Liver (tissue), 9 donors: ENCODE results near the gene COL20A1. TPM values are rescaled to one million over a fixed set of nuclear protein-coding genes. Genes with fewer than 3 reads are reported as not detected.

ENCODE experiments used
- DNase-seq: peaks from one replicate; pipeline ENCODE4 v3.0.0-alpha.2; 2017; ENCODE audit warnings: low spot score
- H3K27ac ChIP-seq, 2 donors: one replicate each; pipeline ENCODE4 v1.7.0; 2013; ENCODE audit warnings: inconsistent platforms in 2 of 2, low read length in 2 of 2, control low read depth in 1 of 2, low read depth in 1 of 2, mild to moderate bottlenecking in 1 of 2
- H3K27me3 ChIP-seq, 4 donors: one replicate each; pipeline versions ENCODE4 v1.6.1 to v1.7.0; 2013; ENCODE audit warnings: low read length in 3 of 4, inconsistent platforms in 1 of 4, mild to moderate bottlenecking in 1 of 4, moderate library complexity in 1 of 4; ENCODE audit not compliant: control insufficient read depth in 4 of 4, insufficient read depth in 4 of 4
- H3K36me3 ChIP-seq, 4 donors: one replicate each; pipeline versions ENCODE4 v1.6.1 to v1.7.0; 2013; ENCODE audit warnings: low read length in 3 of 4, mild to moderate bottlenecking in 3 of 4, low read depth in 1 of 4, moderate library complexity in 1 of 4; ENCODE audit not compliant: control insufficient read depth in 4 of 4, insufficient read depth in 3 of 4
- H3K4me1 ChIP-seq, 4 donors: one replicate each; pipeline versions ENCODE4 v1.6.1 to v1.7.0; 2013; ENCODE audit warnings: low read length in 3 of 4, mild to moderate bottlenecking in 3 of 4, moderate library complexity in 1 of 4; ENCODE audit not compliant: control insufficient read depth in 4 of 4, insufficient read depth in 4 of 4
- H3K4me3 ChIP-seq, 3 donors: one replicate each; pipeline versions ENCODE4 v1.6.1 to v1.7.0; 2013; ENCODE audit warnings: low read length in 3 of 3, control low read depth in 1 of 3, low read depth in 1 of 3, mild to moderate bottlenecking in 1 of 3
- H3K9ac ChIP-seq, 2 donors: one replicate each; pipeline ENCODE4 v1.7.0; 2013; ENCODE audit warnings: low read length in 2 of 2, mild to moderate bottlenecking in 2 of 2, moderate library complexity in 2 of 2, control low read depth in 1 of 2, low read depth in 1 of 2
- H3K9me3 ChIP-seq, 4 donors: one replicate each; pipeline versions ENCODE4 v1.6.1 to v1.7.0; 2013; ENCODE audit warnings: low read length in 3 of 4; ENCODE audit not compliant: control insufficient read depth in 4 of 4
- EGR1 ChIP-seq, 2 donors: IDR thresholded peaks; 2 replicates each; pipeline ENCODE4 v1.6.1; 2016 to 2018; ENCODE audit warnings: antibody characterized with exemption in 2 of 2, low read depth in 2 of 2
- FOXA1 ChIP-seq: IDR thresholded peaks from 2 replicates; pipeline ENCODE4 v1.6.1; 2016; ENCODE audit warnings: antibody characterized with exemption
- FOXA2 ChIP-seq: IDR thresholded peaks from 2 replicates; pipeline ENCODE4 v1.6.1; 2016; ENCODE audit warnings: antibody characterized with exemption
- GABPA ChIP-seq, 2 donors: IDR thresholded peaks in 1 of 2; conservative IDR thresholded peaks in 1 of 2; 2 replicates each; pipeline ENCODE4 v1.6.1; 2016; ENCODE audit warnings: antibody characterized with exemption in 2 of 2, mild to moderate bottlenecking in 1 of 2, moderate library complexity in 1 of 2
- HNF4A ChIP-seq, 2 donors: conservative IDR thresholded peaks; 2 replicates each; pipeline ENCODE4 v1.6.1; 2016; ENCODE audit warnings: antibody characterized with exemption in 2 of 2, mild to moderate bottlenecking in 2 of 2
- HNF4G ChIP-seq: IDR thresholded peaks from 2 replicates; pipeline ENCODE4 v1.6.1; 2016; ENCODE audit warnings: antibody characterized with exemption
- JUND ChIP-seq, 2 donors: IDR thresholded peaks; 2 replicates each; pipeline ENCODE4 v1.6.1; 2016; ENCODE audit warnings: antibody characterized with exemption in 2 of 2
- RAD21 ChIP-seq, 2 donors: IDR thresholded peaks; 2 replicates each; pipeline ENCODE4 v1.6.1; 2016; ENCODE audit warnings: antibody characterized with exemption in 2 of 2, mild to moderate bottlenecking in 2 of 2
- RXRA ChIP-seq, 2 donors: IDR thresholded peaks; 2 replicates each; pipeline ENCODE4 v1.6.1; 2017 to 2018; ENCODE audit warnings: antibody characterized with exemption in 2 of 2, mild to moderate bottlenecking in 1 of 2
- SP1 ChIP-seq: IDR thresholded peaks from 2 replicates; pipeline ENCODE4 v1.6.1; 2018; ENCODE audit warnings: antibody characterized with exemption, mild to moderate bottlenecking
- TAF1 ChIP-seq: conservative IDR thresholded peaks from 2 replicates; pipeline ENCODE4 v1.6.1; 2016; ENCODE audit warnings: antibody characterized with exemption, mild to moderate bottlenecking
- YY1 ChIP-seq: IDR thresholded peaks from 2 replicates; pipeline ENCODE4 v1.6.1; 2016; ENCODE audit warnings: antibody characterized with exemption, mild to moderate bottlenecking
- ZBTB33 ChIP-seq: IDR thresholded peaks from 2 replicates; pipeline ENCODE4 v1.6.1; 2016; ENCODE audit warnings: antibody characterized with exemption
- WGBS: extraction: QIAGEN DNeasy Blood & Tissue Kit; methylation state at CpG from one replicate; pipeline ENCODE4 v1.1.7; 2013; 5-methylcytosine and 5-hydroxymethylcytosine counted together
- polyA plus RNA-seq, 2 donors: library from polyadenylated mRNA; stranded (reverse) in 1 of 2; unstranded in 1 of 2; fragments of 200-250 nt in 1 of 2; fragments of >200 nt in 1 of 2; fragmentation: Nextera tagmentation in 1 of 2; extraction: Ambion mirVana in 1 of 2; gene quantifications; one replicate each; pipeline versions ENCODE4 v1.2.1 to v1.2.3, GENCODE V29; 2013 to 2015
- total RNA-seq, 2 donors: library from RNA; depleted of rRNA; stranded (reverse); fragments of >200 nt; gene quantifications; one replicate each; pipeline ENCODE4 v1.2.3, GENCODE V29; 2014
- TF ChIP-seq, protein P1 (sequence below): IDR thresholded peaks from 2 replicates; pipeline ENCODE4 v1.6.1; 2016; ENCODE audit warnings: antibody characterized with exemption
- TF ChIP-seq, protein P2 (sequence below): IDR thresholded peaks from 2 replicates; pipeline ENCODE4 v1.6.1; 2016; ENCODE audit warnings: antibody characterized with exemption, mild to moderate bottlenecking
- TF ChIP-seq, protein P3 (sequence below): fragments of 150-350 bp; IDR thresholded peaks from 2 replicates; pipeline ENCODE4 v1.5.1; 2017; ENCODE audit warnings: improper control_type of control experiment, low read depth, low read length; ENCODE audit not compliant: missing input control
- TF ChIP-seq, protein P4 (sequence below): IDR thresholded peaks from 2 replicates; pipeline ENCODE4 v1.6.1; 2016; ENCODE audit warnings: antibody characterized with exemption
- donor health status: healthy.
- donor health status: healthy.
- donor health status: healthy.
- donor health status: healthy.
- donor health status: healthy.

Gene COL20A1
- total and polyA plus RNA-seq, 4 donors = not detected

- no peak for TF ChIP-seq RXRA (IDR thresholded peaks at IDR 0.05)
- TF ChIP-seq, protein P1, sequence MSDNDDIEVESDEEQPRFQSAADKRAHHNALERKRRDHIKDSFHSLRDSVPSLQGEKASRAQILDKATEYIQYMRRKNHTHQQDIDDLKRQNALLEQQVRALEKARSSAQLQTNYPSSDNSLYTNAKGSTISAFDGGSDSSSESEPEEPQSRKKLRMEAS = no peak
- TF ChIP-seq HNF4A (conservative IDR thresholded peaks at IDR 0.05) = no peak
- no peak for TF ChIP-seq EGR1 (IDR thresholded peaks at IDR 0.05; ENCODE audit: low read depth in 2 of 2)
- no peak for TF ChIP-seq GABPA (IDR thresholded peaks at IDR 0.05 in 1 of 2, conservative IDR thresholded peaks at IDR 0.05 in 1 of 2)
- TF ChIP-seq YY1 = no peak
- no peak for TF ChIP-seq HNF4G
- TF ChIP-seq, protein P2, sequence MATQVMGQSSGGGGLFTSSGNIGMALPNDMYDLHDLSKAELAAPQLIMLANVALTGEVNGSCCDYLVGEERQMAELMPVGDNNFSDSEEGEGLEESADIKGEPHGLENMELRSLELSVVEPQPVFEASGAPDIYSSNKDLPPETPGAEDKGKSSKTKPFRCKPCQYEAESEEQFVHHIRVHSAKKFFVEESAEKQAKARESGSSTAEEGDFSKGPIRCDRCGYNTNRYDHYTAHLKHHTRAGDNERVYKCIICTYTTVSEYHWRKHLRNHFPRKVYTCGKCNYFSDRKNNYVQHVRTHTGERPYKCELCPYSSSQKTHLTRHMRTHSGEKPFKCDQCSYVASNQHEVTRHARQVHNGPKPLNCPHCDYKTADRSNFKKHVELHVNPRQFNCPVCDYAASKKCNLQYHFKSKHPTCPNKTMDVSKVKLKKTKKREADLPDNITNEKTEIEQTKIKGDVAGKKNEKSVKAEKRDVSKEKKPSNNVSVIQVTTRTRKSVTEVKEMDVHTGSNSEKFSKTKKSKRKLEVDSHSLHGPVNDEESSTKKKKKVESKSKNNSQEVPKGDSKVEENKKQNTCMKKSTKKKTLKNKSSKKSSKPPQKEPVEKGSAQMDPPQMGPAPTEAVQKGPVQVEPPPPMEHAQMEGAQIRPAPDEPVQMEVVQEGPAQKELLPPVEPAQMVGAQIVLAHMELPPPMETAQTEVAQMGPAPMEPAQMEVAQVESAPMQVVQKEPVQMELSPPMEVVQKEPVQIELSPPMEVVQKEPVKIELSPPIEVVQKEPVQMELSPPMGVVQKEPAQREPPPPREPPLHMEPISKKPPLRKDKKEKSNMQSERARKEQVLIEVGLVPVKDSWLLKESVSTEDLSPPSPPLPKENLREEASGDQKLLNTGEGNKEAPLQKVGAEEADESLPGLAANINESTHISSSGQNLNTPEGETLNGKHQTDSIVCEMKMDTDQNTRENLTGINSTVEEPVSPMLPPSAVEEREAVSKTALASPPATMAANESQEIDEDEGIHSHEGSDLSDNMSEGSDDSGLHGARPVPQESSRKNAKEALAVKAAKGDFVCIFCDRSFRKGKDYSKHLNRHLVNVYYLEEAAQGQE = no peak
- TF ChIP-seq JUND (IDR thresholded peaks at IDR 0.05) = no peak
- no peak for TF ChIP-seq RAD21 (IDR thresholded peaks at IDR 0.05)
- TF ChIP-seq, protein P3, sequence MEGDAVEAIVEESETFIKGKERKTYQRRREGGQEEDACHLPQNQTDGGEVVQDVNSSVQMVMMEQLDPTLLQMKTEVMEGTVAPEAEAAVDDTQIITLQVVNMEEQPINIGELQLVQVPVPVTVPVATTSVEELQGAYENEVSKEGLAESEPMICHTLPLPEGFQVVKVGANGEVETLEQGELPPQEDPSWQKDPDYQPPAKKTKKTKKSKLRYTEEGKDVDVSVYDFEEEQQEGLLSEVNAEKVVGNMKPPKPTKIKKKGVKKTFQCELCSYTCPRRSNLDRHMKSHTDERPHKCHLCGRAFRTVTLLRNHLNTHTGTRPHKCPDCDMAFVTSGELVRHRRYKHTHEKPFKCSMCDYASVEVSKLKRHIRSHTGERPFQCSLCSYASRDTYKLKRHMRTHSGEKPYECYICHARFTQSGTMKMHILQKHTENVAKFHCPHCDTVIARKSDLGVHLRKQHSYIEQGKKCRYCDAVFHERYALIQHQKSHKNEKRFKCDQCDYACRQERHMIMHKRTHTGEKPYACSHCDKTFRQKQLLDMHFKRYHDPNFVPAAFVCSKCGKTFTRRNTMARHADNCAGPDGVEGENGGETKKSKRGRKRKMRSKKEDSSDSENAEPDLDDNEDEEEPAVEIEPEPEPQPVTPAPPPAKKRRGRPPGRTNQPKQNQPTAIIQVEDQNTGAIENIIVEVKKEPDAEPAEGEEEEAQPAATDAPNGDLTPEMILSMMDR = no peak
- TF ChIP-seq FOXA2 = no peak
- Histone ChIP-seq H3K36me3 (peaks cover 0 to 3% (median 0%) of the 10 kb centered on the region in 4 donors), H3K9me3 (no peaks in the 10 kb centered on the region), H3K27ac (no peak overlapping the region), H3K4me3 (no peak overlapping the region), H3K27me3 (no peaks in the 10 kb centered on the region), H3K4me1 (peaks cover 15 to 77% (median 53%) of the 10 kb centered on the region in 4 donors), H3K9ac (no peak overlapping the region)
- WGBS = 46% methylated on average over 38 of the region's 38 CpGs
- DNase-seq = no peak
Measured at GRCh38 chr20:63359937-63360849, 67.2 kb downstream of the COL20A1 start.

DNA sequence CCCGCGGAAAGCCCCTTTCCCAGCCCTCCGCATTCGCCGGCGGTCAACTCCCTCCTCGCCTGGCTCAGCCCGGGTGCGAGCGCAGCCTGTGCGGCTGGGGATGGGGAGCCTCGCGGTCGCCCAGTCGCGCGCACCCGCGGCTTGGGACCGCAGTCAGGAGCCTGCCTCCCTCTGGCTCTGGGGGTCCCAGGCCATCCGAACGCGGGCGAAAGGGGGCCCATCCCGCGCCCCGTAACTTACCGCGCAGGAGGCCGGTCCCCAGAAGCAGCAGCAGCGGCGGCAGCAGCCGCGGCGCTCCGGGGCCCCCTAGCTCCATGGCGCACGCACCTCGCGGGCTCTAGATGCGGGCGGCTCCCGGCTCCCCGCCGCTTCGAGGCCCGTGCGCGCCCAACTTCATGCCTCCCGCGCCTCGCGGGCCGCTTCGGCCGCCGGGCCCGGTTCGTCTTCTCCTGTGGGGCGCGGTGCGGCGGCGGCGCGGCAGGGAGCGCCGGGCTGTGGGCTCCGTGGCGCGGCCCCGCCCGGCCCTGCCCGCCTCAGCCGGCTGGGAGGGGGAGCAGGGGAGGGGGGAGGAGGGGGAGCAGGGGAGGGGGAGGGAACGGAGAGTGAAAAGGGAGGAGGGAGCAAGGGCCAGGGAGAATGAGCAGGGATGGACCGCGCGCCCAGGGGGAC lies 68.0 kb downstream of the COL20A1 start, which contains the start of gene CHRNA4:
CHRNA4 (minus strand) TSS at position 500 of the 669 bp plus-strand sequence; CDS start at position 316, 184 bp downstream.
- Histone ChIP-seq H3K27ac (no peak within 1 kb of the TSS), H3K4me1 (peaks cover 15 to 84% (median 59%) of the 10 kb centered on the region in 4 donors), H3K9me3 (no peaks in the 10 kb centered on the region), H3K27me3 (no peaks in the 10 kb centered on the region), H3K4me3 (no peak within 1 kb of the TSS), H3K36me3 (no peaks in the 10 kb centered on the region), H3K9ac (no peak within 1 kb of the TSS)
- no peak for DNase-seq
- WGBS = 13% methylated on average over 77 of the region's 79 CpGs
- TF ChIP-seq, protein P3 = no peak
- TF ChIP-seq, protein P1 = no peak
- TF ChIP-seq RAD21 (IDR thresholded peaks at IDR 0.05) (no peak), FOXA1 (no peak), TAF1 (no peak), SP1 (no peak), YY1 (no peak), HNF4G (no peak), FOXA2 (no peak), ZBTB33 (no peak), HNF4A (conservative IDR thresholded peaks at IDR 0.05) (no peak)
- TF ChIP-seq, protein P4, sequence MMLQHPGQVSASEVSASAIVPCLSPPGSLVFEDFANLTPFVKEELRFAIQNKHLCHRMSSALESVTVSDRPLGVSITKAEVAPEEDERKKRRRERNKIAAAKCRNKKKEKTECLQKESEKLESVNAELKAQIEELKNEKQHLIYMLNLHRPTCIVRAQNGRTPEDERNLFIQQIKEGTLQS = no peak
